ENCODE data around the gene FRY.

The FRY gene

GRCh38 chr13:32316501-32316900 is 284.9 kb downstream of the FRY start:
- DNase-seq: no peak

GRCh38 chr13:32317716-32318465 is 286.3 kb downstream of the FRY start:
- DNase-seq: no peak

GRCh38 chr13:32320528-32320927 is 289.0 kb downstream of the FRY start:
- DNase-seq: no peak

GRCh38 chr13:32323912-32324311 is 292.3 kb downstream of the FRY start:
- no peak for DNase-seq

- no peak for DNase-seq
Observed at GRCh38 chr13:32330441-32330840, 298.9 kb downstream of the FRY start.

GRCh38 chr13:32334671-32335070 is 303.1 kb downstream of the FRY start:
- DNase-seq: no peak

GRCh38 chr13:32340914-32341313 is 309.3 kb downstream of the FRY start:
- DNase-seq: no peak

GRCh38 chr13:32347651-32348050 is 316.1 kb downstream of the FRY start:
- no peak for DNase-seq

Measured in activated naive CD4-positive, alpha-beta T cell treated with anti-CD3 and anti-CD28 coated beads, Interleukin-2, amount 50 U/mL, for 16 hours (primary cell).